ENCODE data around the gene GUCY2D.
"Not testable (repeated sequence)": the region's sequence is repeated elsewhere in the genome, so short reads cannot be mapped to it uniquely, and the experiment has no call there.

The GUCY2D gene

DNA sequence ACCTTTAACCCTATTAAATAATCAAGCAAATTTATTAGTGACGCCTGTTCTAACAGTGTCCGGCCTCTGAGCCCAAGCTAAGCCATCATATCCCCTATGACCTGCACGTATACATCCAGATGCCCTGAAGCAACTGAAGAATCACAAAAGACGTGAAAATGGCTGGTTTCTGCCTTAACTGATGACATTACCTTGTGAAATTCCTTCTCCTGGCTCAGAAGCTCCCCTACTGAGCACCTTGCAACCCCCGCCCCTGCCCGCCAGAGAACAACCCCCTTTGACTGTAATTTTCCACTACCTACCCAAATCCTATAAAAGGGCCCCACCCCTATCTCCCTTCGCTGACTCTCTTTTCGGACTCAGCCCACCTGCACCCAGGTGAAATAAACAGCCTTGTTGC is 59.4 kb downstream of the GUCY2D start:
- not testable (repeated sequence) for DNase-seq (ENCODE audit: insufficient read length, low spot score); FAIRE-seq

DNA sequence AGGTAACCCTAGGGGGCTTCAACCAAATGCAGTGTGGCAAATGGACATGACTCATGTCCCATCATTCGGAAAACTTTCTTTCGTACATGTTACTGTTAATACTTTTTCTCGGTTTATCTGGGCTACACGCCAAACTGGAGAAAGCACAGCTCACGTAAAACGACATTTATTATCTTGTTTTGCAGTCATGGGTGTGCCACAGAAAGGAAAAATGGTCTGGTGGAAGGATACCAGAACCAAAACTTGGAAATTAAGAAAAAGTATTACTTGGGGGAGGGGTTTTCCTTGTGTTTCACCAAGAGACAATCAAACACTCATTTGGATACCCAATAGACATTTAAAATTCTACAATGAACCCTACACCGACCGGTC is 60.0 kb downstream of the GUCY2D start:
- DNase-seq (ENCODE audit: insufficient read length, low spot score), result no peak
- FAIRE-seq, result no peak

DNA sequence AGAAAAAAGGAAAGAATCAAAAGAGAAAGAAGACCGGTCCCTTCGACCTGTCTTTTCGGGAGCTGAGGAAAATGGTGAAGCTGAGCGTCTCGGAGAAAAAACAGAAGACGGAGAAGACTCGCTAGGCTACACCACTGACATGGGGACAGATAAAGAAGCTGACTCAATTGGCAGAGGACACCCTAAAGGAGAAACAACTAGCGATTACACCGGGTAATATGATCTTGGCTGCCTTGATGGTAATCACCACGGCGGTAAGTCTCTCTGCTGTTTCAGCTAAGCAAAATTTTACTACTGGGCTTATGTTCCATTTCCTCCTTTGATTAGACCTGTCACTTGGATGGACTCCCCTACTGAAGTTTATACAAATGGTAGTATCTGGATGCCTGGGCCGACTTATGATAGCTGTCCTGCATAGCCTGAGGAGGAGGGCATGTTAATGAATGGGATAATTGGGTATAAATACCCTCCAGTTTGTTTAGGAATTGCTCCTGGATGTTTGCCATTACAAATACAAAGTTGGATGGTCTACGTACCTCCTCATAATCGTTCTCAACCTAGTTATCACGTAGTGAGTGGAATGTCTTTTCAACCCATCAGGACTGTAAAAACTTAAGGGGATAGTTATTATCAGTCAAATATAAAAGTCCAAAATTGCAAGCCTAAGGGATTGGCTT is 60.5 kb downstream of the GUCY2D start:
- DNase-seq (ENCODE audit: insufficient read length, low spot score) (no peak), FAIRE-seq (no peak)

DNA sequence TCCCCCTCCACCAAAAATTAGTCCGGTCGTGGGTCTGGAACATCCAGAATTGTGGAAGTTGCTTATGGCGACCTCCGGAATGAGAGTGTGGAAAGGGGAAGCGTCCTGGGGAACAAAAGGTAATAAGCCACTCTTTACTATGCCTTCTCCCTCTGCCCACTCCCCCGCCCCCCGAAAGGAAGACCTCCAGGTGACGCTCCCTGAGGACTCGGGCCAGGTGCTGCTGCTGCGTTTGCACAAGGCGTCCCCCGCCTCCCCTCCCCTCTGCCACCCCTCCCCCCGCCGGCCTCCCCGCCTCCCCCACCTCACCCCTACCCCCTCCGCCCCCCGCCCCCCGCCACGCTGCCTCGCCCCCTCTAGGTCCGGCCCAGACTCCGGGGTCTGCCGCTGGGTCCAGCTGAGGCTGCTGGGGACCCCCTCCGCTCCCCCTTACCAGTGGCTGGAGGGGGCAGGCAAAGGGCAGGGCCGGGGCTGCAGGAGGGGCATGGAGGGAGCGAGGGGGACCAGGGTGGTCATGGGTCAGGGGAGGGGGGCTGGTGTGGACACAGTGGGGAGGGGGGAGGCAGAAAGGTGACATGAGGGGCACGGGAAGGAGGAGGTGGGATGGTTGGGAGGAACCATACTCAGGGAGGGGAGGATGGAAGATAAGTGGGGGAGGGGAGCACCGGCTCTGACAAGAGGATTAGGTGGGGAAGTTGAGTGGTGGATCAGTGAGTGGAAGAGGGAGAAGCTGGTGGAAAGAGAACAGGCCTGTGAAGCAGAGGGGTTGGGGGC is 61.5 kb downstream of the GUCY2D start:
- DNase-seq (ENCODE audit: insufficient read length, low spot score) (no peak), FAIRE-seq (no peak)

DNA sequence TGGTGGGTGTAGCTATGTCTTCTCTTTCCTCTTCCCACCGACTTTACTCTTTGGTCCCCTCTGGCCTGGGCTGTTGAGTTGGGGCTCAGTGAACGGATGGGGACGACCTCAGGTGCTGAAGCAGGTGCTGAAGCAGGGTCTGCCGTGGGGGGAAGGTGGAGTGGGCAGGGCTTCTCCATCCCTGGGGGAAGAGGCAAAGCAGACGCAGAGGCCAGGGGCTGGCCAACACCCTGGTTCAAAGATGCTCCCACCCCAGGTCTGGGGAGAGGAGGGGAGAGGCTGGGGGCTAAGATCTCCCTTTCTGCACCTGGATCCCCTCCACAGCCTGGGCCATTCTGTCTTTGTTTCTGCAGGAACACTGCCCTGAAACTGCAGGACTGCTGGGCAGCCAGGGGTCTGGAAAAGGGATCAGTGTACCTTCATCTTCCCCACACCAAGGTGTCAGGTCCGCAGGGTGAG is 62.2 kb downstream of the GUCY2D start:
- no peak for DNase-seq (ENCODE audit: insufficient read length, low spot score)
- no peak for FAIRE-seq

DNA sequence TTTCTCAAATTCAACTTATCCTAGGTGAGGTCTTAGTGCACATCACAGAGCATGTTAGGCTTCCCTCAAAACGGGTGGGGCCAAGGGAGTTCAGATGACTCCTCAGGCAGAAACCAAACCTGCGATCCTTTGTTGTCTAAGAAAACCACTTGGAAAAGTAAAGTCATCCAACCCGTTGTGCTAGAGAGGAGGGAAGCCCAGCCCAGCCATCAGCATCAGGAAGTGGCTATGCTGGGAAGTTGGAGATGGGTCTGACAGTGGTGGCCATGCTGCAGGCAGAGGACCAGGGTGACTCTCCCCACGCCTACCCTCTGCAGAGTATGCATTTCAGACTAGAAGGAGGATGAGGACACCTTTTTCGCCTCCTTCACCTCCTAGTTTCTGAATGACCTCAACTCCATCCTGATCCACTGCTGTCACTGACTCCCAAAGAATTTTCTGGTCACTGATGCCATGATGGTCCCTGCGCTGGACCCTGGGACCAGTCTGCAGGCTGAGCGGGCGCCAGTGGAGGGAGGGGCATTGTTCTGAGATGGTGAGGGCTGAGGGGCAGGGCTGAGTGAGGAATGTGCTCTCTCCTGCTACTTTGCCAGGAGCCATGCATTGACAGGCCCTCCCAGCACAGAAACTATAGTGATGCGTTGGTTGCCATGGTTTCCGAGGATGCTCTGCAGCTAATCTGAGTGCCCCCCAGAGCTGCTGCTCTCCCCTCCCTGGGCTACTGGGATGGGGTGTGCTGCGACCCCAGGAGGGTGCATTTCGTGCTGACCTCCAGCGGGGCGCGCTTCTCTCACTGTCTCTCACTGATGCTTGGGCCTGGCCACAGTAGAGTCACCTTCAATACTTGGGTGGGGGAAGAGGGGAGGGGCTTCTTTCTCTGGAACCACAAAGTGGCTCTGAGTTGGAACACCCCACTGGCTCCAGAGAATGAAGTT is 64.7 kb downstream of the GUCY2D start:
- no peak for DNase-seq (ENCODE audit: insufficient read length, low spot score)
- no peak for FAIRE-seq

DNA sequence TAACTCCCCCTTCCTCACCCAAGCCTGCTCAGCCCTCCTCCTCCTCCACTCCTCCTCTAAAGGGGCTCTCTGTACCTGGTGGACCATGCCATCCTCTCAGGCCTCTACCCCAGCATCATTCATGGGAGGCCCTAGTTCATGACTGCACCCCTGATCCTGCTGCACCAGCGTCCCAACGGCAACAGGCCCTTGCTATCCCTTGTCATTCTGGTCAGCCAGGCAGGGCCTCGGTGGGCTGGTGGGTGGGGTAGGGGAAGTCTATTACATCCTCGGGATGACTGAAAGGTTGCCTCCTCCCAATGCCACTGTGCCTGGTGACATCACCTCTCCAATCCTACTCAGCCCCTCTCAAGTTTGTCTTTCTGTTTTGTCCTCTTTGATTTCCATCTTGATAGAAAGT is 65.4 kb downstream of the GUCY2D start:
- DNase-seq (ENCODE audit: insufficient read length, low spot score), result no peak
- no peak for FAIRE-seq

DNA sequence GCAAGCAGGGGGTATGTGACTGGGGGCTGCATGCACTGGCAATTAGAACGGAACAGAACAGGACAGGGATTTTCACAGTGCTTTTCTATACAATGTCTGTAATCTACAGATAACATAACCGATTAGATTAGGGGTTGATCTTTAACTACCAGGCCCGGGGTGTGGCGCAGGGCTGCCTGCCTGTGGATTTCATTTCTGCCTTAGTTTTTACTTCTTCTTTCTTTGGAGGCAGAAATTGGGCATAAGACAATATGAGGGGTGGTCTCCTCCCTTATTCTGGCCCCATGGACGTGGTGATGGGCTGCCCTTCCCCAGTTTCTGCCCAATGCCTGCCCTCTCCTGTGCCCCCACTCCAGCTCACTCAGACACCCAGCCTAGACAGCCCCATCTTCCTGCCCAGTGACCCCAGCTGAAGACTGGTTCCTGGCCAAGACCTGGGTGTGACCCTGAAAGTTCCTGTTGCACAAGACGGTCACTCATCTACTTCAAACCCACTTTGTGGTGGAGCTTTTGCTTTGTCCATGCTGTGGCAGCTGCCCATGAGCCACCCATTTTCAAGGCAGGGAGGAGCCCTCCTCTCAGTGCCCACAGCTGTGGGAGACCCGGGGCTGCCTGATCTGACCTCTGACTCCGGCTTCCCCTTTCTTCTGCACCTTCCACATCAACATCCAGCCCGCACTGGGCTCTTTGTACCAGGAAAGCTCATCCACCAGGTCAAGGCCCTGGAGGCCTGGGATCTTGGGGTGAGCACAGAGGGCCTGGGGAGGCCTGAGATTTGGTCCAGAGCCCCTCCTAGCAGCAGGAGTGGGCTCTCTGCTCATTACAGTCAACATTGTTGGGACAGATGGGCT is 66.5 kb downstream of the GUCY2D start:
- FAIRE-seq, result no peak

DNA sequence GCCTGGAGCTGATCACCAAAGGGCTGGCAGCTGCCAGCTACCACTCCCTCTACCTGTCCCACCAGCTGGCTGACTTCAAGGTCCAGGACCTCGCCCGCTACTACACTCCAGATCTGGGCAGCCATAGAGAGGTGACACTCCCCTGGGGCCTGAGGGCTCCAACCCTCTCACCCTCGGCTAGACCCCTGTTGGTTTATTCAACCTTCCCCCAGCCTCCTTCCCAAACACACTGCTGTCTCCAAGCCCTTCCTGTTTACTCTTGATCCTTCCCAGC is 67.1 kb downstream of the GUCY2D start:
- DNase-seq (ENCODE audit: insufficient read length, low spot score) (no peak), FAIRE-seq (no peak)

More for the DNA sequence above, 66.5 kb downstream of the GUCY2D start:
- no peak for DNase-seq (ENCODE audit: insufficient read length, low spot score)
